ENCODE measurements around the gene JAKMIP2.

The JAKMIP2 gene

GRCh38 chr5:147701468-147701867, 81.1 kb downstream of the JAKMIP2 start:
- peaks cover 14% of the 10 kb centered on the region; the same call in 1 of the 2 replicates for H3K9me3 ChIP-seq (ENCODE audit: insufficient read depth, low read depth, low read length)
- H3F3A ChIP-seq (ENCODE audit: low read depth) = no peaks in the 10 kb centered on the region
- H4K20me1 ChIP-seq (ENCODE audit: insufficient read depth, low read length, poor library complexity, severe bottlenecking) = no peaks in the 10 kb centered on the region
- no peak overlapping the region for H3K9ac ChIP-seq (ENCODE audit: low read depth, low read length, poor library complexity, severe bottlenecking)
- no peak overlapping the region for H3K4me3 ChIP-seq (ENCODE audit: low read length, poor library complexity, severe bottlenecking)
- no peaks in the 10 kb centered on the region for H3K79me2 ChIP-seq (ENCODE audit: insufficient read depth, low read length)
- H3K27me3 ChIP-seq (ENCODE audit: insufficient read depth, low read length, poor library complexity, severe bottlenecking) = no peaks in the 10 kb centered on the region
- H3K4me2 ChIP-seq (ENCODE audit: low read depth, low read length, poor library complexity, severe bottlenecking) = no peak overlapping the region
- H3K36me3 ChIP-seq (ENCODE audit: insufficient read depth, low read length) = no peaks in the 10 kb centered on the region; the same call in 1 of the 2 replicates
- no peak overlapping the region for H2AFZ ChIP-seq (ENCODE audit: low read length)
- no peak for TF ChIP-seq CTCF (conservative IDR thresholded peaks at IDR 0.05; ENCODE audit: low read length)
- no peak for TF ChIP-seq EZH2phosphoT487 (IDR thresholded peaks at IDR 0.05; ENCODE audit: borderline replicate concordance)
- H3K4me1 ChIP-seq (ENCODE audit: insufficient read depth, low read length, poor library complexity, severe bottlenecking) = no peaks in the 10 kb centered on the region
- H3K9me2 ChIP-seq (replicated peaks; ENCODE audit: low read depth, low read length) = no peaks in the 10 kb centered on the region

GRCh38 chr5:147699496-147700088, 82.9 kb downstream of the JAKMIP2 start:
- Histone ChIP-seq H4K20me1 (ENCODE audit: insufficient read depth, low read length, poor library complexity, severe bottlenecking) (no peaks in the 10 kb centered on the region), H3K9me3 (ENCODE audit: insufficient read depth, low read depth, low read length) (peaks cover 14% of the 10 kb centered on the region; the same call in 1 of the 2 replicates)
- no peak for TF ChIP-seq CTCF (conservative IDR thresholded peaks at IDR 0.05; ENCODE audit: low read length)
- TF ChIP-seq EZH2phosphoT487 (IDR thresholded peaks at IDR 0.05; ENCODE audit: borderline replicate concordance) = no peak

GRCh38 chr5:147697380-147697779, 85.1 kb downstream of the JAKMIP2 start:
- TF ChIP-seq EZH2phosphoT487 (IDR thresholded peaks at IDR 0.05; ENCODE audit: borderline replicate concordance) = no peak
- H3K4me3 ChIP-seq (ENCODE audit: low read length, poor library complexity, severe bottlenecking) = no peak overlapping the region
- no peaks in the 10 kb centered on the region for H4K20me1 ChIP-seq (ENCODE audit: insufficient read depth, low read length, poor library complexity, severe bottlenecking)
- H3K9me3 ChIP-seq (ENCODE audit: insufficient read depth, low read depth, low read length) = peaks cover 14% of the 10 kb centered on the region; the same call in 1 of the 2 replicates
- no peak overlapping the region for H3K9ac ChIP-seq (ENCODE audit: low read depth, low read length, poor library complexity, severe bottlenecking)
- no peaks in the 10 kb centered on the region; the same call in 1 of the 2 replicates for H3K36me3 ChIP-seq (ENCODE audit: insufficient read depth, low read length)
- H3K27me3 ChIP-seq (ENCODE audit: insufficient read depth, low read length, poor library complexity, severe bottlenecking) = no peaks in the 10 kb centered on the region
- H2AFZ ChIP-seq (ENCODE audit: low read length) = no peak overlapping the region
- H3F3A ChIP-seq (ENCODE audit: low read depth) = no peaks in the 10 kb centered on the region
- H3K4me1 ChIP-seq (ENCODE audit: insufficient read depth, low read length, poor library complexity, severe bottlenecking) = no peaks in the 10 kb centered on the region
- H3K79me2 ChIP-seq (ENCODE audit: insufficient read depth, low read length) = no peaks in the 10 kb centered on the region
- no peaks in the 10 kb centered on the region for H3K9me2 ChIP-seq (replicated peaks; ENCODE audit: low read depth, low read length)
- no peak overlapping the region for H3K4me2 ChIP-seq (ENCODE audit: low read depth, low read length, poor library complexity, severe bottlenecking)

More at GRCh38 chr5:147699496-147700088, 82.9 kb downstream of the JAKMIP2 start:
- H3K4me1 ChIP-seq (ENCODE audit: insufficient read depth, low read length, poor library complexity, severe bottlenecking) = no peaks in the 10 kb centered on the region
- H2AFZ ChIP-seq (ENCODE audit: low read length) = no peak overlapping the region
- no peak overlapping the region for H3K9ac ChIP-seq (ENCODE audit: low read depth, low read length, poor library complexity, severe bottlenecking)
- H3K9me2 ChIP-seq (replicated peaks; ENCODE audit: low read depth, low read length) = no peaks in the 10 kb centered on the region
- no peaks in the 10 kb centered on the region; the same call in 1 of the 2 replicates for H3K36me3 ChIP-seq (ENCODE audit: insufficient read depth, low read length)
- H3F3A ChIP-seq (ENCODE audit: low read depth) = no peaks in the 10 kb centered on the region
- no peak overlapping the region for H3K4me2 ChIP-seq (ENCODE audit: low read depth, low read length, poor library complexity, severe bottlenecking)
- H3K79me2 ChIP-seq (ENCODE audit: insufficient read depth, low read length) = no peaks in the 10 kb centered on the region
- H3K4me3 ChIP-seq (ENCODE audit: low read length, poor library complexity, severe bottlenecking) = no peak overlapping the region
- H3K27me3 ChIP-seq (ENCODE audit: insufficient read depth, low read length, poor library complexity, severe bottlenecking) = no peaks in the 10 kb centered on the region

GRCh38 chr5:147694772-147695171, 87.8 kb downstream of the JAKMIP2 start:
- TF ChIP-seq CTCF (conservative IDR thresholded peaks at IDR 0.05; ENCODE audit: low read length) (no peak), EZH2phosphoT487 (IDR thresholded peaks at IDR 0.05; ENCODE audit: borderline replicate concordance) (no peak)
- no peaks in the 10 kb centered on the region for H3K27me3 ChIP-seq (ENCODE audit: insufficient read depth, low read length, poor library complexity, severe bottlenecking)
- H3K9me2 ChIP-seq (replicated peaks; ENCODE audit: low read depth, low read length) = no peaks in the 10 kb centered on the region
- no peak overlapping the region for H2AFZ ChIP-seq (ENCODE audit: low read length)
- no peaks in the 10 kb centered on the region for H3F3A ChIP-seq (ENCODE audit: low read depth)
- no peaks in the 10 kb centered on the region for H3K79me2 ChIP-seq (ENCODE audit: insufficient read depth, low read length)
- no peaks in the 10 kb centered on the region for H4K20me1 ChIP-seq (ENCODE audit: insufficient read depth, low read length, poor library complexity, severe bottlenecking)
- H3K4me2 ChIP-seq (ENCODE audit: low read depth, low read length, poor library complexity, severe bottlenecking) = no peak overlapping the region
- H3K4me3 ChIP-seq (ENCODE audit: low read length, poor library complexity, severe bottlenecking) = no peak overlapping the region
- no peaks in the 10 kb centered on the region for H3K4me1 ChIP-seq (ENCODE audit: insufficient read depth, low read length, poor library complexity, severe bottlenecking)
- no peak overlapping the region for H3K9ac ChIP-seq (ENCODE audit: low read depth, low read length, poor library complexity, severe bottlenecking)
- peaks cover 14% of the 10 kb centered on the region; the same call in 1 of the 2 replicates for H3K9me3 ChIP-seq (ENCODE audit: insufficient read depth, low read depth, low read length)
- H3K36me3 ChIP-seq (ENCODE audit: insufficient read depth, low read length) = no peaks in the 10 kb centered on the region; the same call in 1 of the 2 replicates
